HG02759 (cell line): Measurements from ENCODE around the gene SLC2A3.
"Not testable (repeated sequence)": the region's sequence is repeated elsewhere in the genome, so short reads cannot be mapped to it uniquely, and the experiment has no call there.

ENCODE experiments used
- ATAC-seq: cut with Tn5 transposase; IDR thresholded peaks from one replicate; pipeline ENCODE4 v1.9.1; 2021; ENCODE audit warnings: mild to moderate bottlenecking, moderate library complexity; ENCODE audit not compliant: unreplicated experiment

Gene SLC2A3

GRCh38 chr12:7917392-7918267, 18.4 kb downstream of the SLC2A3 start:
- no peak for ATAC-seq

- ATAC-seq = no peak
These were observed 19.1 kb downstream of the SLC2A3 start for GRCh38 chr12:7916936-7917335.

DNA sequence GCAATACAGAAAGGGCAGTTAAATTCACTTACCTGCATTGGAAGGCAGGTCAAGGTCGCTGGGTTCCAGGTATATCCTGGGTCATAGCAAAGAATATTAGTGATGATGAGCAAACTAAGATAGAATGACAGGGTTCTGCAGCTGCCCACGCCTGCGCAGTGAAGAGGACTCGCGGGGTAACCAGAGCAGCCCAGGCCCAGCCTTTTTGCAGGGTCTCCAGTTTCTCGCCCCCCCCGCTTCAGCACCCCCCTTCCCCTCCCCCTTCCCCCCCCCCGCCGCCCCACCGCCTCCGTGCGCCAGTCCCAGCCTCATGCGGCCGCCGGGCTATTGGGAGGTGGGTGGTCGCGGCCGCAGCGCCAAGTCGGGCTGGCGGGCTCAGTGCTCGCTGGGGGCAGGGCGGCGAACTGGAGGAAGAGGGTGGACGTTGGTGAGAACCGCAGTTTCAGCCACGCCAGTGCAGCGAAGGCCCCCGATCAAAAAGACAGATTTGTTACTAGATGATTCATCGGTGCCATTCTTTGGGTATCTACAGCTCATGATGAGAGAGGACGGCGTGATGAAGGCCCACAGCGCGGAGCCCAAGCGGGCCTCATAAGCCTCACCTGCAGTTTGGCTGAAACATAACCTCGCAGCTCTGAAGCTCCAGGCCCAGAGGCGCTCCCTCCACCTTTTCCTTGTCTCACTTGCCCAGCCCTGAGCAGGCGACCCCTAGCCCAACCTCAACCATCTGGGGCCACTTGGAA, 20.2 kb downstream of the SLC2A3 start:
- ATAC-seq = no peak

GRCh38 chr12:7910106-7910505, 25.9 kb downstream of the SLC2A3 start:
- not testable (repeated sequence) for ATAC-seq

- ATAC-seq = no peak
These were observed 29.0 kb downstream of the SLC2A3 start for GRCh38 chr12:7907009-7907408.

DNA sequence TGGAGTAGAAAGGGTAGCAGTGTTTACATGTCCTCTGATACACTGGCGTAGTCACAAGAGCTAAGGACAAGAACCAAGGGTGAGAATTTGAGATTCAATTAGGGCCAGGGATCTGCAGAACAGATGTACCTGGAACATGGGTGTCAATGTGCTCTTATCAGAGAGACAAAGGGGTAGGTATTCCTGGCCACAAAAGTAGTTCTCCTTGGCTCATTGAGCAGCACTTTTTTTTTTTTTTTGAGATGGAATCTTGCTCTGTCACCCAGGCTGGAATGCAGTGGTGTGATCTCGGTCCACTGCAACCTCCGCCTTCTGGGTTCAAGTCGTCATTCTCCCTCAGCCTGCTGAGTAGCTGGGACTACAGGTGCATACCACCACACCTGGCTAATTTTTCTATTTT, 29.7 kb downstream of the SLC2A3 start:
- not testable (repeated sequence) for ATAC-seq

GRCh38 chr12:7905600-7906125, 30.3 kb downstream of the SLC2A3 start:
- ATAC-seq = not testable (repeated sequence)

DNA sequence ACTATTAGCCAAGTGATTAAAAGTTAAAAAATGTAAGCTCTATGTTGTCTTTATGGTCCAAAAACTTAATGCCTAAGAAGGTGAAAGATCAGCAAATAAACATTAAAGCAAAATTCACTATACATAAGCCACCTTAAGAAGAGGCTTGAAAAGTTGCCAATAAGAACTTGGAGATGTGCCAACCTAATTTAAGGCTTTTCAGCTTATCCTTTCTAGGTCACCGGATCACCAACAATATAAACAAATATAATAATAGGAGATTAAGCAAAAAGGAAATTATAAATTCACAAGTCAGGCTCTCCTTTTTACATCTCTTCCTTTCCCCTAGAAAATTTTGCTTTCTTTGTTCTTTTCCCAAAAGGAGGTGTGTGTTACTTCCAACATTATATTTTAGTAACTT, 30.9 kb downstream of the SLC2A3 start:
- ATAC-seq = no peak

DNA sequence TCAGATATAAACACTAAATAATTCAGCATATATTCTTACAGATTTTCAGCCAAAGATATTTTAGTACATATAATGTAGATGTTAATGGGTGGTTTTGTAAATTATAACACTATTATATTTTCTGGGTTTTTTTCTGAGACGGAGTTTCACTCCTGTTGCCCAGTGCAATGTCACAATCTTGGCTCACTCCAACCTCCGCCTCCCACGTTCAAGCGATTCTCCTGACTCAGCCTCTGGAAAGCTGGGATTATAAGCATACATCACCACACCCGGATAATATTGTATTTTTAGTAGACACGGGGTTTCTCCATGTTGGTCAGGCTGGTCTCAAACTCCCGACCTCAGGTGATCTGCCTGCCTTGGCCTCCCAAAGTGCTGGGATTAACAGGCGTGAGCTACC, 33.6 kb downstream of the SLC2A3 start:
- not testable (repeated sequence) for ATAC-seq

DNA sequence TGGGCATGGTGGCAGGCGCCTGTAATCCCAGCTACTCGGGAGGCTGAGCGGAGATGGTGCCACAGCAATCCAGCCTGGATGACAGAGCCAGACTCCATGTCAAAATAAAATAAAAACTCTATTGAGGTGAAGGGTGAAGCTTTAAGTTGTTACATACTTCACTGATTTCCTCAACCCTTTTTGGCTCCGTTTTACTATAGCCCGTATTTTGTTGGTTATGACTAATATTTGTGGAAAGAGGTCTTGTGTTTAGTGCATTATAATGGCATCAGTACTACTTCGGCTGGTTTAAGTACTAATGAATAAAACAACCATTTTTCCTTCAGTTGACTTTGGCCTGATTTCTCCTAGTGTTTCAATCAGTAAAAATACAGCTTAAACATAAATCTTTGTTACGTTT, 36.2 kb downstream of the SLC2A3 start:
- no peak for ATAC-seq

- not testable (repeated sequence) for ATAC-seq
These were observed 39.3 kb downstream of the SLC2A3 start for GRCh38 chr12:7896726-7897125.

GRCh38 chr12:7892186-7892980, 43.6 kb downstream of the SLC2A3 start:
- no peak for ATAC-seq

DNA sequence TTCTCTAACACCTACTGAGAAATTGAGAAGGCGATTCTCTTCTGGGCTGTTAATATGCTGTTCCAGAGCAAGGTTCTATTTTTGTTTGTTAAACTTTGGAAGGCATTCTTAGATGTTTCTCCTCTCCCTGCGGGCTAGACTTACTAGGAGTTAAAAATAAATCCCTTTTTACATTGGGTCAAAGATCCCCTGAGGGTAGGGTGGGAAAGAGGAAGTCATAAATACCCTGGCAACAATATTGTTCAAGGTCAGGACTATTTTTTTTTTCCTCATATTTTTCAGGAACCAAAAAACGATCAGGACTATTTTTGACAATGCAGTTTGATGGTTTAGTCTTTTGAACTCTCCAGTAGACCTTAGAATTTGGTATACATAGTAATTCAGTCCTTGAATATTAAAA, 51.3 kb downstream of the SLC2A3 start:
- no peak for ATAC-seq

- ATAC-seq = not testable (repeated sequence)
These were observed 54.3 kb downstream of the SLC2A3 start for GRCh38 chr12:7881736-7882120.

DNA sequence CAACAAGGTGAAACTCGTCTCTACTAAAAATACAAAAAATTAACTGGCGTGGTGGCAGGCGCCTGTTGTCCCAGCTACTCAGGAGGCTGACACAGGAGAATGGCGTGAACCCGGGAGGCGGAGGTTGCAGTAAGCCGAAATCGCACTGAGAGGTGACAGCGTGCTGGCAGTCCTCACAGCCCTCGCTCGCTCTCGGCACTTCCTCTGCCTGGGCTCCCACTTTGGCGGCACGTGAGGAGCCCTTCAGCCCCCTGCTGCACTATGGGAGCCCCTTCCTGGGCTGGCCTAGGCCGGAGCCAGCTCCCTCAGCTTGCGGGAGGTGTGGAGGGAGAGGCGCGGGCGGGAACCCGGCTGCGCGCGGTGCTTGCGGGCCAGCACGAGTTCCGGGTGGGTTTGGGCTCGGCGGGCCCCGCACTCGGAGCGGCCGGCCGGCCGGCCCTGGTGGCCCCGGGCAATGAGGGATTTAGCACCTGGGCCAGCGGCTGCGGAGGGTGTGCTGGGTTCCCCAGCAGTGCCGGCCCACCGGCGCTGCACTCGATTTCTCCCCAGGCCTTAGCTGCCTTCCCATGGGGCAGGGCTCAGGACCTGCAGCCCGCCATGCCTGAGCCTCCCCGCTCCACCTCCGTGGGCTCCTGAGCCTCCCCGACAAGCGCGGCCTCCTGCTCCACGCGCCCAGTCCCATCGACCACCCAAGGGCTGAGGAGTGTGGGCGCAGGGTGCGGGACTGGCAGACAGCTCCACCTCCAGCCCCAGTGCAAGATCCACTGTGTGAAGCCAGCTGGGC, 54.8 kb downstream of the SLC2A3 start:
- not testable (repeated sequence) for ATAC-seq

DNA sequence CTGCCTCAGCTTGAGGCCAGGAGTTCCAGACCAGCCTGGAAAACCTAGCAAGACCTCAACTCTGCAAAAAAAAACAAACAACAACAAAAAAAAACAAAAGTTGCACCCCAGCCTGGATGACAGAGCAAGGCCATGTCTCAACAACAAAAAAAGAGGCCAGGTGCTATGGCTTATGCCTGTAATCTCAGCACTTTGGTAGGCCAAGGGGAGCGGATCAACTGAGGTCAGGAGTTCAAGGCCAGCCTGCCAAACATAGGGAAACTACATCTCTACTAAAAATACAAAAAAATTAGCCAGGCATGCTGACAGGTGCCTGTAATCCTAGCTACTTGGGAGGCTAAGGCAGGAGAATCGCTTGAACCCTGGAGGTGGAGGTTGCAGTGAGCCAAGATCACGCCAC, 56.7 kb downstream of the SLC2A3 start:
- no peak for ATAC-seq

- no peak for ATAC-seq
These were observed 58.6 kb downstream of the SLC2A3 start for GRCh38 chr12:7877420-7877819.

- ATAC-seq = no peak
These were observed 63.2 kb downstream of the SLC2A3 start, which contains the start of gene SLC2A14 for GRCh38 chr12:7872566-7873319. Gene SLC2A14 (minus strand): TSS chr12:7872915. CDS start chr12:7869880, 3,035 bp downstream.

GRCh38 chr12:7870335-7870734, 65.7 kb downstream of the SLC2A3 start:
- ATAC-seq = no peak
